ENCODE data around the gene CCDC142.
A peak's percentile ranks its signal among the peaks of the same experiment; 100 is the strongest.

The CCDC142 gene

GRCh38 chr2:74441690-74442482, 40.9 kb downstream of the CCDC142 start, which contains the start of gene RTKN:
TSS of gene RTKN (minus strand) at chr2:74441937. CDS start at chr2:74441816, 121 bp downstream.
- peak; percentile 82 for FAIRE-seq

DNA sequence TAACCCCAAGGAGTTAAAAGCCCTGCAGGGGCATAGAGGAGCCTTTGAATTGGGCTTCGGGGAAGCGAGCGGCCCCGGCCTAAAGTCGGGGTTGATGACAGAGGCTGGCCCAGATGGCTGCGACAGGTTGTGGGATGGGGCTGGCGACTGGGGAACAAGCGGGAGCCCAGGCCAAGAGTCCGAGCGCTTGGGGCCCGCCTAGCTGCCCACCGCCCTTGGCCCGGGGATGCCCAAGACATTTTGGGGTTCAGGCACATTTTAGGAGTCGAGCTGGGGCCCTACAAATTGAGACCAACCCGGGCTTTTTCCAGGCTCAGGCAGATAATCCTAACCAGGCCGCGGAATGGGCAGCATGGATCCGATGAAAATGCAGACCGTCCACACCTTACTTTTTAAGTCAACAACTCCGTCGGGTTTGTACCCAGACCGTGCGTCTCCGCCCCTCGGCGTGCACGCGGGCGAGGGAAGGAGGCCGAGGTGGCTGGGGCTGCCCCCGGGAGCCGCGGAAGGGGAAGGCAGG, 41.6 kb downstream of the CCDC142 start:
- no peak for FAIRE-seq

- no peak for FAIRE-seq
Observed at GRCh38 chr2:74440378-74441169, 42.2 kb downstream of the CCDC142 start.

- no peak for FAIRE-seq
Observed at GRCh38 chr2:74439803-74440377, 42.9 kb downstream of the CCDC142 start.

- no peak for FAIRE-seq
Observed at GRCh38 chr2:74439373-74439772, 43.4 kb downstream of the CCDC142 start.

DNA sequence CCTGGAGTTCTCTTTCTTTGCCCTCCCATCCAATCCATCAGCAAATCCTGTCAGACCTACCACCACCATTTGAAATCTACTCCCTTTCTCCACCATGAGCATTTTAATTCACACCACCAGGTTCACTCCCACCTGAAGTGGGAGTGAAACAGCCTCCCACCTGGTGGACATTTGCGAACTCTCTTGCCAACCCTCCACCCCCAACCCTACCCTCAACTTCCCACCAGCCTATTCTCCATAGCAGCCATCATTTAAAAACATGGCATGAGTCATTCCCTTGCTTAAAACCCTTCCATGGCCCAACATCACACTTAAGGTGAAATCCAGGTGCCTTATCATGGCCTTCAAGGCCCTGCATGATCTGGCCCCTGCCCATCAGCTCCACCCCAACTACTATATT, 44.5 kb downstream of the CCDC142 start:
- no peak for FAIRE-seq

DNA sequence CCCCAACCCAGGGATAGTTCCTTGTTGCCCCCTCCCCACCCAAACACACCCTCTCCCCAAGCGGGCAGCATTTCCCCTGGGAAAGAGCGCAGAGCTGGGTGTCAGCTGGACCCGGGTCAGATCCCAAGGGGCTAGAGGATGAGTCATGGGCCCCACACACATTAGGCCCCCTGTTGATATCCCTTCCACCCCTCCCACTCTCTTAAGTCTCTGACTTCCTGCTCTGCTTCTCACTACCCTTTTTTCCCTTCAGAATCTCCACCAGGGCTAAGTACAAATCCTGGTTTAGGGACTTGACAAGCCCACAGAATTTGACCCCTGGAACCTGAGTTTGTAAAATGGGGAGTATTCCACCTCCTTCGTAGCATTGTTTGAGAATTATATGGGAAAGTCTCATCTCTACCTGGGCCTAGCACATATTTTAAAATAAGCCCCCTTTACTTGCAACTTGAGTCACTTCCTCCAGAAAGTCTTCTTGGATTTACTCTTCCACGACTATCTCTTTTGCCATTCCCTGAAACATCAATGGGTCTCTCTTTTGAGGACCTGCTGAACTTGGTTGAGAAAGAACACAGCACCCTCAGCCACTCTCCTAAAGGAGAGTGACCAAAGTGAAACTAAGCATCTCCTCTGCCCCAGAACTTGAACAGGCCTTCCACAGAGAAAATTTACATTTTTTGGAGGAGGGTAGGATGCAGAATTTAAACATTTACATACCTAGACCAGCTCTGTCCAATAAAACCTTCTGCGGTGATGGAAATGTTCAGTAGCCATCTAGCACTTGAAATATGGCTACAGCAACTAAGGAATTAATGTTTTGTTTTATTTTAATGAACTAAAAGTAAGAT, 45.7 kb downstream of the CCDC142 start:
- FAIRE-seq, result no peak

DNA sequence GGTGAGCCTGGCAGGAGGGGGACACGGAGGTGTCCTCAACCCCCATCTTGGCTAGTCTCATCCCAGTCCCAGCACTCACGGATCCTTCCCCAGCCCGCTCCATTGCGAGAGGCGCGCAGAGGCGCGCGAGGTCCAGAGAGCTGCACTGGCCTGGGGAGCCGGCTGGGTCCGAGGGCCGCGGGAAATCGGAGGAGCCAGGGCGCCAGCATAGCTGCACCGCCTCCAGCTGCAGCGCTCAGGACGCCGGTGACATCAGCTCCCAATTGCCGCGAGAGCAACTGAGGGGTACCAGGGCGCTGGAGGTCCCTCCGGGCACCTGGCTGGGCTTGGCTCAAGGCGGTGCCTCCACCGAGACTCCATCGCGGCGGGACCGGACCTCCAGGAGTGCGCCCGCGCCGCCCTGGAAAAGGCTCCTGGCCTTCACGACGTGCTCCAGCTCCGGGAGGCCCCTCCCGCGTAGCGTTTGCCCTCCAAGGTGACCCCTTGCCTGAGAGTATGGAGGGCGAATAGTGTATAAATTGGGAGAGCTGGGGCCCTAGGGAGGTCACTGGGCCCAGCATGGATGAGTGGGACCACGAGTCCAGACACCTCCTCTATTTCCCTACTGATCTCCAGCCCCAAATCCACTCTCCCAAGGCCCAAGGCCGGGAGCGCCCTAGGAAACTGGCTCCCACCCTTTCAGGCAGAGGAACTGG, 46.5 kb downstream of the CCDC142 start:
- no peak for FAIRE-seq

- no peak for FAIRE-seq
Observed at GRCh38 chr2:74430502-74430901, 52.3 kb downstream of the CCDC142 start.

- FAIRE-seq, result no peak
Observed at GRCh38 chr2:74429487-74430451, 53.0 kb downstream of the CCDC142 start.

DNA sequence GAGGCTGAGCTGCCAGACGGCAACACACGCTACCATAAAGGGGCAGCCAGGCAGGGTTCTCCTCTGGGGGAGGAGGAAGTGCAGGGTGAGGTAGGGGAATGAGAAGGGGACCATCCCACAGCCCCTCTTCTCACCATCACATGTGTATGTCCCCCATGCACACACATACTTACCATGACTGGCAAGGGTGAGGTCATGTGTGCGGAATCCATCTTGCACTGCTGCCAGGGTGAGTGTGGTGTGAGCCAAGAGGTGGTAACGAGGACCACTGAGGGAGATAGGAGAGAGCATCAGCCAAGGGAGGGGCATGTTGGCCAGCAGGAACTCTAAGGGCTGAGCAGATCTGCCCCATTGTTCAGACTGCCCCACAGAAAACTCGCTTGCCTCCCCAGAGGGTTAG, 54.1 kb downstream of the CCDC142 start:
- no peak for FAIRE-seq

DNA sequence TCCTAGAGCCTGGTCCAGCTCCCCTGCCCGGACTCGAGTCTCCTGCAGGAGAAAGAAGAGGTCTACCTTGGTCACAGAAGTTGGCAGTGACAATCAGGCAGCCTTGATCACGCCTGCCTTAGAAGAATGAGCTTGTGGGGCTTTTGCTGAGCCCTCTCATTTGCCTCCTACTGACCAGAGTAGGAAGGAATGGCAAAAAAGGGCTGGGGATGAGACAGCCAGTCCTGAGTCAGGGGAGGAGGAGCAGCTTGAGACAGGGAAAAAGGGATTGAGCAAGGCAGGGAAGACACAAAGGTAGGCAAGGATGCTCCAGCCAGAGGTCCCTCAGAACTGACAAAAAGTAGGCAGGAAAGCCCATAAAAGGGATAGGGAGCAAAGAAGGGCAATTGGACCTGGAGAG, 55.2 kb downstream of the CCDC142 start:
- no peak for FAIRE-seq

- FAIRE-seq, result no peak
Observed at GRCh38 chr2:74426181-74426758, 56.5 kb downstream of the CCDC142 start.

GRCh38 chr2:74425523-74425922, 57.3 kb downstream of the CCDC142 start:
- FAIRE-seq, result no peak

GRCh38 chr2:74424995-74425406, 57.8 kb downstream of the CCDC142 start:
- FAIRE-seq, result no peak

DNA sequence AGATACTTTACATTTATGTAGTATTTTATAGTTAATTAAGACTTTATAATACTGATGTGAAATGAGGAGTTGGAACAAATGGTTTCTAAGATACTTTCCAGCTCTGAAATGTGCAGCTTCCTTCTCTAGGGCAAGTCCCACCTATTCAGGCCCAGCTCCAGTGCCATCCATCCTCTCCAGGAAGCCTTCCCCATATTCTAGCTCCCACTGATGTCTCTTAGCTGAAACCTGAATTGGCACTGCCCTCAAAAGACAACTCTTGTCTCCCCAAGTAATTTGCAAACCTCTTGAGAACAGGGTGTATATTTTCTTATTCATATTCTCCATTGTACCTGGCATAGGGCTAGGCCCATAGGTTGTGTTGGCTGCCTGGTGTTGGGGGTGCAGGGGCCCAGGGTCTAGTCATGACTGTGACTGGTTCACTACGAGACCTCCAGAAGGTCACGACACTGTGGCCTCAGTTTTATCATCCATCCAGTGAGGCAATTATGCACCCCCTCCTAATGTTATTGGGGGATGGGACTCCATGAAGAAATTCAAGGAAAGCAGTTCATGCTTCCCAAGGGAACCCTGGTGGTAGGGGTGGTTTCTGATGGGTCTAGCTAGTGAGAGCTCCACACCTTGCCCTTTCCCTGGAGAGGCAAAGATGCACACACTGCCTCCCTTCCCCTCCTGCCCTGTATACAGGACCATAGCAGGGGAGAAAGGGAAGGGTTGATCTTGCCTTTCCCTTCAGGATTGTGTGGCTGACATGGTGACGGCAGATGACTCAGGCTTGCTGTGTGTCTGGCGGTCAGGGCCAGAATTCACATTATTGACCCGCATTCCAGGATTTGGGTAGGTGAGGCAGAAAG, 58.4 kb downstream of the CCDC142 start:
- FAIRE-seq, result no peak

Data from islet of Langerhans (tissue), 1 donor.